Muscle layer of duodenum (tissue), 2 donors: ENCODE measurements around the gene IPO4.

Experiments
- H3K27ac ChIP-seq: one replicate; pipeline ENCODE4 v1.7.0; 2013; ENCODE audit warnings: mild to moderate bottlenecking, low read length
- H3K27me3 ChIP-seq: one replicate; pipeline ENCODE4 v1.7.0; 2013; ENCODE audit warnings: low read depth, mild to moderate bottlenecking, control low read depth, low read length
- H3K36me3 ChIP-seq, 2 donors: one replicate each; pipeline ENCODE4 v1.7.0; 2013; ENCODE audit warnings: low read length in 2 of 2, control low read depth in 1 of 2, mild to moderate bottlenecking in 1 of 2; ENCODE audit not compliant: insufficient read depth in 2 of 2, control insufficient read depth in 1 of 2
- H3K4me1 ChIP-seq, 2 donors: one replicate each; pipeline ENCODE4 v1.7.0; 2013; ENCODE audit warnings: low read length in 2 of 2, mild to moderate bottlenecking in 2 of 2, control low read depth in 1 of 2, moderate library complexity in 1 of 2; ENCODE audit not compliant: insufficient read depth in 2 of 2, control insufficient read depth in 1 of 2
- H3K4me3 ChIP-seq, 2 donors: one replicate each; pipeline ENCODE4 v1.7.0; 2013; ENCODE audit warnings: low read length in 2 of 2, low read depth in 1 of 2, mild to moderate bottlenecking in 1 of 2
- H3K9me3 ChIP-seq, 2 donors: one replicate each; pipeline ENCODE4 v1.7.0; 2013; ENCODE audit warnings: low read length in 2 of 2, control low read depth in 1 of 2, mild to moderate bottlenecking in 1 of 2; ENCODE audit not compliant: control insufficient read depth in 1 of 2
- donor health status: healthy.

Gene IPO4

DNA sequence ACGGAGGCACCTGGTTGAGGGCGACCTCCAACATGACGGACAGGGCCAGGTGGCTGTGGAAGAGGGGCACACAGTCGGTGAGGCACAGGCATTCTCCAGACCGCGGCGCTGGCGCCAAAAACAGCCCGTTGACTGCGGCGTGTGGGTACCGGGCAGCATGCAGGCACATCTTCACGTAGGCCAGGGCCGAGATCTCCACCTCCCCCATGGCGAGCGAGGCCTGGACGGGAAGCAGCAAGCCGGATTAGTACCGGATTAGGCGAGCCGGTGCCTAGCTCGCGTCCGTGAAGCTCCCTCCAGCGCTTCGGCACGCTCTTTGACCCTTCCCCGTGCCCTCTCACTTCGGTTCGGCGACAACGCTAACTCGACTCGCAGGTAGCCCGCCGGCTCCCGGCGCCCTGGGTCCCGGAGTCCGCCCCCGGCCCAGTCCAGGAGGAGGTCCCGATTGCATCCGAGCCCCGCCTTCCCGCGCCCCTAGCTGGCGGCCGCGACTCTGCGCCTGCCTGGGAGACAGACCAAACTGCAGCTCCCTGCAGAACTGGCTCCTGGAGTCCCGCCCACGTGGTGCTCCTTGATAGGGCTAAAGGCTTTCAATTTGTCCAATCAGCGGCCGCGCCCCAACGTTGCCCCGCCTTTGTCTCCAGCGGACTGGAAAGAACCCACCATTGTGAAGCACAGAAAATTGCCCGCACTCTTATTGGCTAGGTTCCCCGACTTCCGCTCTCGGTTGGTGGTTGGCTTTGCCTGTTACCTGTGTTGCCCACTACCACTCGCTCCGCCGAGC, 47.3 kb downstream of the IPO4 start, which contains the start of gene EMC9:
EMC9 (minus strand) TSS at position 495 of the 784 bp plus-strand sequence; CDS start at position 208, 287 bp downstream.
- Histone ChIP-seq H3K27ac (peak within 1 kb of the TSS; percentile 46), H3K9me3 (no peaks in the 10 kb centered on the region), H3K4me1 (peaks cover 18 to 57% of the 10 kb centered on the region in 2 donors), H3K36me3 (peaks cover 20 to 34% of the 10 kb centered on the region in 2 donors), H3K4me3 (peak within 1 kb of the TSS; percentile 84 to 91), H3K27me3 (no peaks in the 10 kb centered on the region)

DNA sequence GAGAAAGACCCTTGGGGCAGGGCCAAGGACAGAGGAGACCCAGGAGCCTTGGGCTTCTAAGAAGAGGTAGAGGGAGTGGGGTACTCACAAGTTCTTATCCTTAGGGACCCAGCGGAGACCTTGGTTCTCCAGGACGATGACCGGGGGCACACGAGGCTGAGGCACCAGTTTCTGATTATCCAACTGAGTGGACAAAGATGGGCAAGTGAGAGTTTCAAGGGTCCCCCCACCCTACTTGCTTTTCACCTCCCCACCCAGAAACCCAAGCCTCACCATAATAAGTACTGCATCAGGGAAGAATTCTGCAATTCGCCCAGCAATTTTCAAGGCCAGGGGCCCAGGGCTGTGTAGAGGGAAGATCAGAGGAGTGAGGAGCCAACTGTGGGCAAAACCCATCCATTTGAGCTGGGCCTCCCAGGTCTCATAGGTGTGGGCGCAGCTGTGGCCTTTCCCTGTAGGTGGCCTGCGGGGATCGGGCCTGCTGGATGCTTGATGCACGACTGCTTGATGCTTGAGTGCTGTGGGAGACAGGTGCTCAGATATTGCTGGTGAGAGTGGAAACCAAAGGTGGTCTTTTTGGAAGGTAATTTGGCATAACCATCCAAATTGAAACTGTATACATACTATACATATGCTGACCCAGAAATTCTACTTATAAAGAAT, 49.2 kb downstream of the IPO4 start:
- Histone ChIP-seq H3K4me3 (peak overlapping the region in 1 of 2 donors; percentile 3), H3K9me3 (no peaks in the 10 kb centered on the region), H3K36me3 (peaks cover 20 to 34% of the 10 kb centered on the region in 2 donors), H3K4me1 (peaks cover 14 to 49% of the 10 kb centered on the region in 2 donors), H3K27ac (no peak overlapping the region), H3K27me3 (no peaks in the 10 kb centered on the region)

DNA sequence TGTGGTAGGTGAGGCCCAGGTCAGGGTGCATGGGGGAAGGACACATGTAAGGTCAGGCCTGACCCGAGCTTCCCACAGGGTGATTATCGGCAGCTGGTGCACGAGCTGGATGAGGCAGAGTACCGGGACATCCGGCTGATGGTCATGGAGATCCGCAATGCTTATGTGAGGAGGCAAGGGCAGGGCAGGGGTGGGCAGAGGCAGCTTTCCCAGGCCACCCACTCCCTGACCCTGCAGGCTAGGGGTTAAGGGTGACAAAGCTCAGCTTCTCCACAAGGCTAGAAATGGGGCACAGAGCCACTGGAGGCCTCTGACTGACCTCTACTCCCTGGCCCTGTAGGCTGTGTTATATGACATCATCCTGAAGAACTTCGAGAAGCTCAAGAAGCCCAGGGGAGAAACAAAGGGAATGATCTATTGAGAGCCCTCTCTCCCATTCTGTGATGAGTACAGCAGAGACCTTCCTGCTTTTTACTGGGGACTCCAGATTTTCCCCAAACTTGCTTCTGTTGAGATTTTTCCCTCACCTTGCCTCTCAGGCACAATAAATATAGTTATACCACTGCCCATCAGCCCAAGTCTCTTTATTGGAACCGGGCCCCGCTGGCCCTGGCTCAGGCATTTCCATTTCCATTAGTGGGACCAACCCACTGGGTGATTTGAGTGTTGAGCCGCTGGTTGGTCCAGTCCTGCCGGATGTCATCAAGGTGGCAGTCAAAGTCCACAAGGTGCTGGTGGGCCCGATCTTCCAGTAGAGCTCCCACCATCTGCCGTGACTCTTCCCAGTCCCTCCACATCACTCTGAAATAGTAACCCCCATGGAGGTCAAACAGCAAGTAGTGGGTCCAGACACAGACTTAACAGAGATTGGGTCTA, 50.0 kb downstream of the IPO4 start:
- Histone ChIP-seq H3K36me3 (peaks cover 20 to 27% of the 10 kb centered on the region in 2 donors), H3K4me1 (peaks cover 14 to 49% of the 10 kb centered on the region in 2 donors), H3K27me3 (no peaks in the 10 kb centered on the region), H3K27ac (no peak overlapping the region), H3K9me3 (no peaks in the 10 kb centered on the region), H3K4me3 (no peak overlapping the region)

DNA sequence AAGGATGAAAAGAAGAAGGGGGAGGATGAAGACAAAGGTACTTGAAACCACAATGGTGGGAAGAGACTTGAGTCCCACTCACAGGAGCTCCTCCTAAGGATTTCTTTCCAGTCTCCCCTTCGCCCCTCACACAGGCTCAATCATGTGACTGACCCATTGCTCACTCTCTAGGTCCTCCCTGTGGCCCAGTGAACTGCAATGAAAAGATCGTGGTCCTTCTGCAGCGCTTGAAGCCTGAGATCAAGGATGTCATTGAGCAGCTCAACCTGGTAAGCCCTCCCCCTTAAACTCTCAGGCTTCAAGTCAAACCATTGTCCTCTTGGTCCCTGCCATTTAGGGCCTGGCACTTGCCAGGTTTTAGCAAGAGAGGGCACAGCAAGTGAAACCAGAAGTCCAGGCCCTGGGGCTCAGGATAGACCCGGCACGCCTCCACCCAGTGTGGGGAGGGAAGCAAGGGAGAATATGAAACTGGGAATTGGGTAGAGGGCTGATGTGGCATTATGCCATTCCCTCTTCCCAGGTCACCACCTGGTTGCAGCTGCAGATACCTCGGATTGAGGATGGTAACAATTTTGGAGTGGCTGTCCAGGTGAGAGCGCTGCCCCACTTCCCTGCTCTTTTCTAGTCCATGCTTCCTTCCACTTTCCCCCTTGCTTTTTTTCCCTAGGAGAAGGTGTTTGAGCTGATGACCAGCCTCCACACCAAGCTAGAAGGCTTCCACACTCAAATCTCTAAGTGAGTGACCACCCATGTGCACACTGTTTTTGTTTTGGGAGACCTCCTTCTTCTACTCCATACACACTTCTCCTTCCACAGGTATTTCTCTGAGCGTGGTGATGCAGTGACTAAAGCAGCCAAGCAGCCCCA, 50.9 kb downstream of the IPO4 start:
- no peak overlapping the region for H3K27ac ChIP-seq
- peaks cover 20 to 22% of the 10 kb centered on the region in 2 donors for H3K36me3 ChIP-seq
- no peaks in the 10 kb centered on the region for H3K27me3 ChIP-seq
- H3K9me3 ChIP-seq: no peaks in the 10 kb centered on the region
- peak overlapping the region in 1 of 2 donors; percentile 63 for H3K4me3 ChIP-seq
- H3K4me1 ChIP-seq: peaks cover 14 to 49% of the 10 kb centered on the region in 2 donors

DNA sequence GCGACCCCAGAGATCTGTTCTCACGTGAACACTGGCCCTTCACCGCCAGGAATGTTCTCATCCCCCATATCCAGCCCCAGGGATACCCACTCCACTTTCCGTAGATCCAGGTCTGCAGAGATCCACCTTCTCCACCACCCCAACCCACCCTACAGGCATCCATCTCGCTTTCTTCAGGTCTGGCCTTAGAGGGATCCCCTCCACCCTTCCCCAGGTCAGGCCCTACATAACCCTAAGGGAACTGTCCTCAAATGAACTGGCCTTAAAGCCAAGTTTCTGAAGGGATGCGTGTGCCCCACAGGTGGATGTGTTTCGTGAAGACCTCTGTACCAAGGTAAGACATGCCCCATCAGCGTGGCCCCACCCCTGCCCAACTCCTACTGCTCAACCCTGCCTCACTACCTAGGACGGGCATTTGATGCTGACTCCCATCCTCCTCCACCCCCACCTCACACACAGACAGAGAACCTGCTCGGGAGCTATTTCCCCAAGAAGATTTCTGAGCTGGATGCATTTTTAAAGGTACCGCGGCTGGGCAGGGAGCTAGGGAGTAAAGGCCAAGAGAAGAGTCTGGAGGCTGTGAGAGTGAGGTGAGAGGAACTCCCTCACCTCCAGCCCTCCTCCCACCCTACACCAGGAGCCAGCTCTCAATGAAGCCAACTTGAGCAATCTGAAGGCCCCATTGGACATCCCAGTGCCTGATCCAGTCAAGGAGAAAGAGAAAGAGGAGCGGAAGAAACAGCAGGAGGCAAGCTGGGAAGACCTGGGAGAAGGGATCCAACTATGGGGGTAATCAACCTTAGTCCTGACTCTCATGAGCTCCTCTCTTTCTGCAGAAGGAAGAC, 51.7 kb downstream of the IPO4 start:
- peak overlapping the region; percentile 81 for H3K27ac ChIP-seq
- H3K27me3 ChIP-seq: no peaks in the 10 kb centered on the region
- peak overlapping the region; percentile 63 to 96 for H3K4me3 ChIP-seq
- H3K36me3 ChIP-seq: peaks cover 20 to 22% of the 10 kb centered on the region in 2 donors
- H3K9me3 ChIP-seq: no peaks in the 10 kb centered on the region
- peaks cover 14 to 44% of the 10 kb centered on the region in 2 donors for H3K4me1 ChIP-seq

DNA sequence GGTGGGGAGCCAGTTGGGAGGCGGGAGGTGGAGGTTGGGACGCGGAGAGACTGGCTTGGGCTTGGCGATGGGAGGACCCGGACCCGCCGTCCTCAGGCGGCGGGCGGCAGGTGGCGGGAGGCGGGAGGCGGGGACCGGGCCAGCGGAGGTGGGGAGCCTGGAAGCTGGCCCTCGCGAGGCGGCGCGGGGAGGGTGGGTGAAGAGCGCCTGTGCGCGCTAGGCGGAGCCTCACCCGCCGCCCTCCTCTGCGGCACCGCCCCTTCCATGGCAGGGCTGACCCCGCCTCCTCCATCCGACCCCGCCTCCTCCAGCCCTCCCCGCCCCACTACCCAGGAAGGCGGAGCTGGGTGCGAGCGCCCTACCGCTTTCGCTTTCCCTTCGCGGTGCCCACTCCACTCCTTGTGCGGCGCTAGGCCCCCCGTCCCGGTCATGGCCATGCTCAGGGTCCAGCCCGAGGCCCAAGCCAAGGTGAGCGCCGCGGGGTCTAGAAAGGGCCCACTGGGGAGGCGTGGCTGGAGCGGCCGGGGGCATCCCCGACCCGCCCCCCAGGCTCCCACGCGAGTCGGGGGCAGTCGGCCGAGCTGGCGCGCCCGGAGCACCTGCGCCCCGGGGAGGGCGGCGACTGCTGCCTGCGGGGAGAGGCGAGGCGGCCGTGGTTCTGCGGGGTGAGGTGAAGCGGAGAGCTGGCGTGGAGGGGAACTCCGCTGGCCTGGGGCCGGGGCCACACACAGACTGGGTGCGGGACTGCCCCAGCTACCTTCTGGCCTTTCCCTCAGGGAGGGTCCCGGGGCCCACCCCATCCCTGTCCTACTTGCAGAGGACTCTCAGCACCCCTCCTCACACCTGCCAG, 52.6 kb downstream of the IPO4 start, which contains the start of gene PSME1:
PSME1 (plus strand) TSS at position 361 of the 850 bp plus-strand sequence; CDS start at position 430, 69 bp downstream.
- Histone ChIP-seq H3K4me1 (peaks cover 14 to 45% of the 10 kb centered on the region in 2 donors), H3K9me3 (no peaks in the 10 kb centered on the region), H3K27me3 (no peaks in the 10 kb centered on the region), H3K27ac (peak within 1 kb of the TSS; percentile 81), H3K36me3 (peaks cover 20 to 22% of the 10 kb centered on the region in 2 donors), H3K4me3 (peak within 1 kb of the TSS; percentile 71 to 96)

DNA sequence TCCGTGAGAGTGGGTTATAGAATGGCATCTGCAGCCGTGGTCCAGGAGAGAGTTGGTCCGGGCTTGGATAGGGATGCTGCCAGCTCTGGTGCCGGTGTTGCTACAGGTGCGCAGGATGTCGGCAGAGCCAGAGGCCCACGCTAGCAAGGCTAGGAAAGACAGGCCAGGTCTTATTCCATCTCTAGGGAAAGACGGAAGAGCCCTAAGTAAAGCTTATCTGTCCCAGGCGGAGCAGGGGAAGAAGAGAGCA, 53.1 kb downstream of the IPO4 start:
- Histone ChIP-seq H3K27ac (peak overlapping the region; percentile 72), H3K4me1 (peaks cover 14 to 41% of the 10 kb centered on the region in 2 donors), H3K36me3 (peaks cover 20 to 22% of the 10 kb centered on the region in 2 donors), H3K9me3 (no peaks in the 10 kb centered on the region), H3K27me3 (no peaks in the 10 kb centered on the region), H3K4me3 (peak overlapping the region; percentile 71 to 96)

DNA sequence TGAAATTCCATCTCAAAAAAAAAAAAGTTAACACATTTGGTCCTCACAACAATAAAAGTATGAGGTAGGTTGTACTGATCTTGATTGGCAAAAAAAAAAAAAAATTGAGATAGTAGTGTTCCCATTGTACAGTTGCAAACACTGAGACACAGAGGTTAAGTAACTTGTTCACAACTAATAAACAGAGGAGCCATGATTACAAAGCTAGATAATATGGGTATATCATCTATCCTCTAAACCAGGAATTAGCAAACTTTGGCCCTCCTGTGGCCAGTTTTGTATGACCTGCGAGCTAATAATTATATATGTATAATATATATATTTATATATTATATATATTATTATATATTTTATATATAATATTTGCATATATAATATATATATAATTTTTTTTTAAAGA, 54.9 kb downstream of the IPO4 start:
- Histone ChIP-seq H3K4me1 (peaks cover 14 to 27% of the 10 kb centered on the region in 2 donors), H3K27me3 (no peaks in the 10 kb centered on the region), H3K9me3 (no peaks in the 10 kb centered on the region), H3K27ac (no peak overlapping the region), H3K36me3 (peaks cover 12 to 13% of the 10 kb centered on the region in 2 donors), H3K4me3 (no peak overlapping the region)

DNA sequence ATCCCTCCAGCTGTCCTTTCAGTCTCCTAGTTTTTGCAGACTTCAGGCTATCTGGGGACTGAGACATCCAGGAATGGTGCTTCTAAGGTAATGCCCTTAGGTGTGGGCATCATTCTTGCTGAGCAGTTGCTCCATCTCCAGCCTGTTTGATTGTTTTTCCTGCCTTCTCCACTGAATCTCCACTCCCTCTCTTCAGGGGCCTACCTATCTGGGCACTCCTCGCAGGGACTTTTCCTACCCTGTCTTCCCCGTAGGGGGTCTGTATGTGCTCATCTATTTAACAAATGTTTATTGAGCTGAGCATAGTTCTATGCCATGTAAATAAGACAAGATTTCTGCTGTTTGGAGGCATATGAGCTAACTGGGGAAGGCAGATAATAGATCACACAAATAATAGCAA, 55.6 kb downstream of the IPO4 start:
- H3K27ac ChIP-seq: no peak overlapping the region
- no peaks in the 10 kb centered on the region for H3K9me3 ChIP-seq
- no peaks in the 10 kb centered on the region for H3K27me3 ChIP-seq
- no peak overlapping the region for H3K4me3 ChIP-seq
- peaks cover 14 to 22% of the 10 kb centered on the region in 2 donors for H3K4me1 ChIP-seq
- peaks cover 4 to 7% of the 10 kb centered on the region in 2 donors for H3K36me3 ChIP-seq
